ENCODE measurements around the gene TRPM3. TPM values are rescaled to one million over a fixed set of nuclear protein-coding genes. Genes with fewer than 3 reads are reported as not detected.

TRPM3 gene
- total and polyA plus RNA-seq, 2 of the 8 experiments (the other 6 are each of a cell fraction or from before 2014, with no cell fraction given): 2.4 to 10.9 TPM

DNA sequence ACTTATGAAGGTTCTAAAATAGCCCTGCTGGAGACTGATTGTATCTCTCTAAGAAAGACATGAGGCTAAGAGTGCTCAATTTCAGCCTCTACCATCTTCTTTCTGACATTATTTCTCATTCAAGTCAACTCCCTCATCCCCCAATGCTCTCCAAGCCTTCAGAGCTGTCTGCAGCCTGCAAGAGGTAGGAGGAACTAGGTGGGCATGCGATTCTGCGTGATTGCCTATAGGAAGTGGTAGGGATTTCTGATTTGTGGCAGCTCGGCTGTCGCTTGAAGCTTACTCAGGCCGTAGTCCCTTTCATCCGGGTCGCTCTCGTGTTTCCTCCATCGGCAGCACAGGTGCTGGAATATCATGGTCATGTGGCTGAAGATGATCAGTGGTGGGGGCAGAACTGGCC is 568.9 kb downstream of the TRPM3 start (continued):
- TF ChIP-seq, protein P1, sequence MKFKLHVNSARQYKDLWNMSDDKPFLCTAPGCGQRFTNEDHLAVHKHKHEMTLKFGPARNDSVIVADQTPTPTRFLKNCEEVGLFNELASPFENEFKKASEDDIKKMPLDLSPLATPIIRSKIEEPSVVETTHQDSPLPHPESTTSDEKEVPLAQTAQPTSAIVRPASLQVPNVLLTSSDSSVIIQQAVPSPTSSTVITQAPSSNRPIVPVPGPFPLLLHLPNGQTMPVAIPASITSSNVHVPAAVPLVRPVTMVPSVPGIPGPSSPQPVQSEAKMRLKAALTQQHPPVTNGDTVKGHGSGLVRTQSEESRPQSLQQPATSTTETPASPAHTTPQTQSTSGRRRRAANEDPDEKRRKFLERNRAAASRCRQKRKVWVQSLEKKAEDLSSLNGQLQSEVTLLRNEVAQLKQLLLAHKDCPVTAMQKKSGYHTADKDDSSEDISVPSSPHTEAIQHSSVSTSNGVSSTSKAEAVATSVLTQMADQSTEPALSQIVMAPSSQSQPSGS (IDR thresholded peaks at IDR 0.05; ENCODE audit: low read length): no peak
- TF ChIP-seq SUZ12 (IDR thresholded peaks at IDR 0.05; ENCODE audit: low read length): no peak
- TF ChIP-seq ASH2L (IDR thresholded peaks at IDR 0.05; ENCODE audit: low read length): no peak
- no peak for TF ChIP-seq RNF2 (IDR thresholded peaks at IDR 0.05; ENCODE audit: borderline replicate concordance, low read depth, low read length, missing control alignments, poor library complexity, severe bottlenecking)
- TF ChIP-seq PHF8 (conservative IDR thresholded peaks at IDR 0.05; ENCODE audit: low read depth, low read length): no peak
- TF ChIP-seq NRF1 (IDR thresholded peaks at IDR 0.05; ENCODE audit: low read depth, low read length): no peak
- no peak for TF ChIP-seq RAD21 (IDR thresholded peaks at IDR 0.05 in 1 of 2, conservative IDR thresholded peaks at IDR 0.05 in 1 of 2; ENCODE audit: low read depth in 2 of 2, low read length in 2 of 2)

Data from H1 (cell line).